ENCODE measurements around the gene ST14.

The ST14 gene

GRCh38 chr11:130223291-130223971 lies 63.8 kb downstream of the ST14 start:
- ChIA-PET CTCF (interaction anchor here (0.6 to 1.1 kb wide), 3 partner anchors 11 to 208 kb away, joined by 3 read pairs; no protein-coding TSS in a partner anchor), POLR2A (interaction anchor here (1.2 kb wide), 1 partner anchor 113 kb away, joined by 3 read pairs; no protein-coding TSS in a partner anchor)
- TF ChIP-seq ZBTB20 (tag by site-specific recombination; IDR thresholded peaks at IDR 0.05) (no peak), ZNF121 (tag by site-specific recombination; IDR thresholded peaks at IDR 0.05) (no peak), SCRT1 (tag by site-specific recombination; IDR thresholded peaks at IDR 0.05; ENCODE audit: borderline replicate concordance) (no peak), ZNF223 (tag by site-specific recombination; IDR thresholded peaks at IDR 0.05) (no peak), REPIN1 (tag by site-specific recombination; IDR thresholded peaks at IDR 0.05; ENCODE audit: low read depth) (no peak), ZNF660 (tag by site-specific recombination; IDR thresholded peaks at IDR 0.05) (no peak), ZNF416 (tag by site-specific recombination; IDR thresholded peaks at IDR 0.05) (no peak), ZNF239 (tag by site-specific recombination; IDR thresholded peaks at IDR 0.05) (no peak), ZNF398 (tag by site-specific recombination; IDR thresholded peaks at IDR 0.05) (no peak), ZNF837 (tag by site-specific recombination; IDR thresholded peaks at IDR 0.05) (no peak), ZBTB21 (tag by site-specific recombination; IDR thresholded peaks at IDR 0.05) (no peak), ZFP37 (tag by site-specific recombination; IDR thresholded peaks at IDR 0.05) (no peak)
- no peaks in the 10 kb centered on the region for H3K4me1 ChIP-seq (ENCODE audit: control insufficient read depth, insufficient read depth, low read length)
- H3K9me3 ChIP-seq (ENCODE audit: control insufficient read depth, insufficient read depth, low read depth, low read length) = no peaks in the 10 kb centered on the region
- no peak overlapping the region for H3K27ac ChIP-seq (ENCODE audit: extremely low read depth, low read depth, low read length)
- no peak overlapping the region for H3K4me3 ChIP-seq (ENCODE audit: low read depth, low read length)
- H3K36me3 ChIP-seq (ENCODE audit: control insufficient read depth in 2 of 2, insufficient read depth in 1 of 2, low read length in 2 of 2) = no peaks in the 10 kb centered on the region

- Histone ChIP-seq H3K9me3 (ENCODE audit: control insufficient read depth, insufficient read depth, low read depth, low read length) (no peaks in the 10 kb centered on the region), H3K27ac (ENCODE audit: extremely low read depth, low read depth, low read length) (no peak overlapping the region), H3K4me1 (ENCODE audit: control insufficient read depth, insufficient read depth, low read length) (no peaks in the 10 kb centered on the region), H3K4me3 (ENCODE audit: low read depth, low read length) (no peak overlapping the region), H3K36me3 (ENCODE audit: control insufficient read depth in 2 of 2, insufficient read depth in 1 of 2, low read length in 2 of 2) (peaks cover 0 to 4% of the 10 kb centered on the region in 2 experiments; a peak in 1 of 3 replicates)
- CTCF ChIA-PET = interaction anchor here (0.7 kb wide), 1 partner anchor 181 kb away, joined by 3 read pairs; no protein-coding TSS in a partner anchor
- POLR2A ChIA-PET = no interaction called here
- no peak for TF ChIP-seq ZNF335 (tag by site-specific recombination; conservative IDR thresholded peaks at IDR 0.05)
- no peak for TF ChIP-seq ZNF558 (tag by site-specific recombination; IDR thresholded peaks at IDR 0.05)
- no peak for TF ChIP-seq REST (tag by site-specific recombination; IDR thresholded peaks at IDR 0.05)
- TF ChIP-seq ZNF248 (tag by site-specific recombination; IDR thresholded peaks at IDR 0.05) = no peak
- no peak for TF ChIP-seq ZNF138 (tag by site-specific recombination; IDR thresholded peaks at IDR 0.05; ENCODE audit: borderline replicate concordance)
- no peak for TF ChIP-seq FEZF1 (tag by site-specific recombination; IDR thresholded peaks at IDR 0.05)
- no peak for TF ChIP-seq ZFP37 (tag by site-specific recombination; IDR thresholded peaks at IDR 0.05)
- no peak for TF ChIP-seq TSHZ1 (tag by site-specific recombination; IDR thresholded peaks at IDR 0.05; ENCODE audit: borderline replicate concordance)
- TF ChIP-seq ZNF426 (tag by site-specific recombination; IDR thresholded peaks at IDR 0.05) = no peak
- TF ChIP-seq GLI2 (tag by site-specific recombination; IDR thresholded peaks at IDR 0.05; ENCODE audit: borderline replicate concordance, low read depth) = no peak
- no peak for TF ChIP-seq ZNF140 (tag by site-specific recombination; IDR thresholded peaks at IDR 0.05)
- no peak for TF ChIP-seq ZBTB7A (tag by site-specific recombination; IDR thresholded peaks at IDR 0.05; ENCODE audit: low read depth)
- no peak for TF ChIP-seq ZNF529 (tag by site-specific recombination; IDR thresholded peaks at IDR 0.05; ENCODE audit: insufficient replicate concordance)
- TF ChIP-seq ZNF76 (tag by site-specific recombination; IDR thresholded peaks at IDR 0.05; ENCODE audit: borderline replicate concordance, low read depth) = no peak
- no peak for TF ChIP-seq BCL11A (tag by site-specific recombination; IDR thresholded peaks at IDR 0.05; ENCODE audit: low read depth)
- no peak for TF ChIP-seq ZBTB17 (tag by site-specific recombination; IDR thresholded peaks at IDR 0.05)
- TF ChIP-seq ZNF473 (tag by site-specific recombination; IDR thresholded peaks at IDR 0.05) = no peak
Observed at GRCh38 chr11:130227373-130227772, 67.8 kb downstream of the ST14 start.
